Naive thymus-derived CD8-positive, alpha-beta T cell (primary cell): Measurements from ENCODE around the gene ARHGAP27. TPM values are rescaled to one million over a fixed set of nuclear protein-coding genes. Genes with fewer than 3 reads are reported as not detected.
A peak's percentile ranks its signal among the peaks of the same experiment; 100 is the strongest.
"Not testable (repeated sequence)": the region's sequence is repeated elsewhere in the genome, so short reads cannot be mapped to it uniquely, and the experiment has no call there.

ENCODE experiments used
- ATAC-seq, 2 donors: fragments of 150-1000 bp; cut with Tn5 transposase in 1 of 2; sonication (Bioruptor Pico), chemical (Tn5 transposase) in 1 of 2; 1 replicate in 1 of 2; 2 replicates in 1 of 2; pipeline ENCODE4 v1.10.0; 2021; ENCODE audit warnings: mild to moderate bottlenecking in 2 of 2, moderate library complexity in 2 of 2
- POLR2A ChIA-PET: fragments of 350-600 bp; sonication (Branson Sonifier 250); formaldehyde crosslinking; loops from one replicate; lab custom pipeline; 2021; ENCODE audit warnings: antibody characterized with exemption; lab: Charles Lee
- DNase-seq, 10 donors: peaks; one replicate each; pipeline versions ENCODE4 v3.0.0 to v3.0.0-alpha.2; 2020 to 2022
- H3K27ac Mint-ChIP-seq, 10 donors: one replicate each; pipeline ENCODE4 v1.8.0; 2020 to 2022; ENCODE audit warnings: mild to moderate bottlenecking in 10 of 10, mixed read lengths in 10 of 10, moderate library complexity in 4 of 10, inconsistent platforms in 1 of 10
- H3K27me3 Mint-ChIP-seq, 5 donors: one replicate each; pipeline ENCODE4 v1.8.0; 2021 to 2022; ENCODE audit warnings: mixed read lengths in 5 of 5
- H3K36me3 Mint-ChIP-seq, 3 donors: one replicate each; pipeline ENCODE4 v1.8.0; 2020 to 2022; ENCODE audit warnings: mixed read lengths in 3 of 3, mild to moderate bottlenecking in 2 of 3, inconsistent platforms in 1 of 3
- H3K4me1 Mint-ChIP-seq, 4 donors: one replicate each; pipeline ENCODE4 v1.8.0; 2021 to 2022; ENCODE audit warnings: mixed read lengths in 4 of 4
- H3K4me3 Mint-ChIP-seq, 10 donors: one replicate each; pipeline ENCODE4 v1.8.0; 2020 to 2022; ENCODE audit warnings: mild to moderate bottlenecking in 10 of 10, mixed read lengths in 10 of 10, moderate library complexity in 6 of 10, inconsistent platforms in 1 of 10
- H3K9me3 Mint-ChIP-seq, 9 donors: one replicate each; pipeline ENCODE4 v1.8.0; 2020 to 2022; ENCODE audit warnings: mixed read lengths in 9 of 9, mild to moderate bottlenecking in 3 of 9, inconsistent platforms in 1 of 9, moderate library complexity in 1 of 9
- polyA plus RNA-seq, 3 donors: library from polyadenylated mRNA; unstranded; fragments of 300-500 nt; fragmentation: Illumina TruSeq; gene quantifications; one replicate each; pipeline ENCODE4 v1.2.3, GENCODE V29; 2021
- total RNA-seq, 8 experiments: library from RNA in 2 of 8; stranded (reverse) in 2 of 8; gene quantifications; one replicate each; pipeline ENCODE4 v1.2.3 and lab custom pipeline; 2021 to 2026

Gene ARHGAP27
- total and polyA plus RNA-seq, 5 experiments from 2014 or later: 17.3 to 102 (median 31.1) TPM

- H3K27ac Mint-ChIP-seq: no peak overlapping the region
- peaks cover 2 to 6% (median 3%) of the 10 kb centered on the region in 4 donors for H3K4me1 Mint-ChIP-seq
- ATAC-seq (no peak), DNase-seq (no peak)
- H3K9me3 Mint-ChIP-seq: peaks cover 0 to 3% (median 0%) of the 10 kb centered on the region in 9 donors
- H3K36me3 Mint-ChIP-seq: no peaks in the 10 kb centered on the region
- peaks cover 2 to 21% (median 14%) of the 10 kb centered on the region in 5 donors for H3K27me3 Mint-ChIP-seq
- POLR2A ChIA-PET: interaction anchor here (0.6 to 1.2 kb wide), 2 partner anchors 40 to 150 kb away, joined by 3 to 5 read pairs; no protein-coding TSS in a partner anchor
- H3K4me3 Mint-ChIP-seq: no peak overlapping the region
Observed at GRCh38 chr17:45357364-45357997, 75.2 kb downstream of the ARHGAP27 start.

GRCh38 chr17:45355087-45355486 lies 77.6 kb downstream of the ARHGAP27 start:
- Mint-ChIP-seq H3K4me3 (no peak overlapping the region), H3K4me1 (peaks cover 0 to 6% (median 3%) of the 10 kb centered on the region in 4 donors), H3K27ac (no peak overlapping the region), H3K36me3 (no peaks in the 10 kb centered on the region), H3K9me3 (peaks cover 0 to 14% (median 6%) of the 10 kb centered on the region in 9 donors), H3K27me3 (peaks cover 0 to 8% (median 0%) of the 10 kb centered on the region in 5 donors)
- POLR2A ChIA-PET: no interaction called here
- no peak for DNase-seq
- no peak for ATAC-seq

- H3K4me3 Mint-ChIP-seq: no peak overlapping the region
- POLR2A ChIA-PET: no interaction called here
- ATAC-seq: no peak
- no peak for DNase-seq
- no peaks in the 10 kb centered on the region for H3K36me3 Mint-ChIP-seq
- H3K9me3 Mint-ChIP-seq: peaks cover 0 to 14% (median 6%) of the 10 kb centered on the region in 9 donors
- peaks cover 0 to 6% (median 3%) of the 10 kb centered on the region in 4 donors for H3K4me1 Mint-ChIP-seq
- H3K27ac Mint-ChIP-seq: peak overlapping the region in 1 of 10 donors; percentile 35
- H3K27me3 Mint-ChIP-seq: peaks cover 0 to 6% (median 0%) of the 10 kb centered on the region in 5 donors
Observed at GRCh38 chr17:45353043-45353442, 79.6 kb downstream of the ARHGAP27 start.

- H3K36me3 Mint-ChIP-seq: no peaks in the 10 kb centered on the region
- no peak overlapping the region for H3K4me3 Mint-ChIP-seq
- POLR2A ChIA-PET: no interaction called here
- peaks cover 0 to 6% (median 3%) of the 10 kb centered on the region in 4 donors for H3K4me1 Mint-ChIP-seq
- peaks cover 0 to 14% (median 6%) of the 10 kb centered on the region in 9 donors for H3K9me3 Mint-ChIP-seq
- ATAC-seq (no peak), DNase-seq (no peak)
- no peak overlapping the region for H3K27ac Mint-ChIP-seq
- H3K27me3 Mint-ChIP-seq: peaks cover 0 to 4% (median 0%) of the 10 kb centered on the region in 5 donors
Observed at GRCh38 chr17:45351831-45352230, 80.8 kb downstream of the ARHGAP27 start.

- H3K27me3 Mint-ChIP-seq: peaks cover 0 to 1% (median 0%) of the 10 kb centered on the region in 5 donors
- no peak overlapping the region for H3K27ac Mint-ChIP-seq
- peaks cover 0 to 7% (median under 1%) of the 10 kb centered on the region in 4 donors for H3K4me1 Mint-ChIP-seq
- peaks cover 0 to 14% (median 6%) of the 10 kb centered on the region in 9 donors for H3K9me3 Mint-ChIP-seq
- H3K36me3 Mint-ChIP-seq: no peaks in the 10 kb centered on the region
- H3K4me3 Mint-ChIP-seq: no peak overlapping the region
- POLR2A ChIA-PET: no interaction called here
- ATAC-seq (no peak), DNase-seq (no peak)
Observed at GRCh38 chr17:45347444-45347843, 85.2 kb downstream of the ARHGAP27 start.

GRCh38 chr17:45346216-45347015 lies 86.3 kb downstream of the ARHGAP27 start:
- POLR2A ChIA-PET: no interaction called here
- DNase-seq: no peak
- no peaks in the 10 kb centered on the region for H3K36me3 Mint-ChIP-seq
- H3K27ac Mint-ChIP-seq: no peak overlapping the region
- peaks cover 0 to 7% (median 2%) of the 10 kb centered on the region in 4 donors for H3K4me1 Mint-ChIP-seq
- no peak for ATAC-seq
- H3K9me3 Mint-ChIP-seq: peaks cover 0 to 6% (median under 1%) of the 10 kb centered on the region in 9 donors
- peaks cover 0 to 5% (median 0%) of the 10 kb centered on the region in 5 donors for H3K27me3 Mint-ChIP-seq
- H3K4me3 Mint-ChIP-seq: no peak overlapping the region

GRCh38 chr17:45345554-45346215 lies 87.0 kb downstream of the ARHGAP27 start:
- peaks cover 0 to 5% (median 0%) of the 10 kb centered on the region in 5 donors for H3K27me3 Mint-ChIP-seq
- H3K4me3 Mint-ChIP-seq: no peak overlapping the region
- no peaks in the 10 kb centered on the region for H3K36me3 Mint-ChIP-seq
- H3K9me3 Mint-ChIP-seq: no peaks in the 10 kb centered on the region
- POLR2A ChIA-PET: no interaction called here
- DNase-seq (no peak), ATAC-seq (no peak)
- peaks cover 0 to 7% (median 2%) of the 10 kb centered on the region in 4 donors for H3K4me1 Mint-ChIP-seq
- no peak overlapping the region for H3K27ac Mint-ChIP-seq

- Mint-ChIP-seq H3K4me3 (no peak overlapping the region), H3K27me3 (peaks cover 0 to 5% (median 0%) of the 10 kb centered on the region in 5 donors), H3K9me3 (no peaks in the 10 kb centered on the region), H3K4me1 (peaks cover 0 to 7% (median 2%) of the 10 kb centered on the region in 4 donors), H3K36me3 (no peaks in the 10 kb centered on the region), H3K27ac (no peak overlapping the region)
- DNase-seq (no peak), ATAC-seq (no peak)
- POLR2A ChIA-PET: no interaction called here
Observed at GRCh38 chr17:45345246-45345553, 87.5 kb downstream of the ARHGAP27 start.

- H3K36me3 Mint-ChIP-seq, POLR2A ChIA-PET, ATAC-seq, DNase-seq, H3K9me3 Mint-ChIP-seq, H3K27ac Mint-ChIP-seq, H3K27me3 Mint-ChIP-seq, H3K4me1 Mint-ChIP-seq, H3K4me3 Mint-ChIP-seq: not testable (repeated sequence)
Observed at GRCh38 chr17:45343967-45344664, 88.6 kb downstream of the ARHGAP27 start.

Other genes starting within 250 kb of the ARHGAP27 start
- gene FMNL1, start 211.0 kb downstream of the ARHGAP27 start, total RNA-seq: 100 to 1,000 TPM; 383 to 394 TPM
- 10 to 100 TPM; 18.0 to 35.5 (median 21.5) TPM for gene FMNL1, start 211.0 kb downstream of the ARHGAP27 start, polyA plus RNA-seq
- gene SPATA32, start 170.8 kb downstream of the ARHGAP27 start, total RNA-seq: under 1 TPM; 0.47 to 0.75 TPM
- under 1 TPM; 0.30 to 0.81 (median 0.44) TPM for gene SPATA32, start 170.8 kb downstream of the ARHGAP27 start, polyA plus RNA-seq
- gene MAP3K14, start 115.8 kb downstream of the ARHGAP27 start, total RNA-seq: 10 to 100 TPM; 37.6 to 37.8 TPM
- 1 to 10 TPM in 2 of 3 donors, under 1 TPM in 1; 0.73 to 7.2 (median 1.8) TPM for gene MAP3K14, start 115.8 kb downstream of the ARHGAP27 start, polyA plus RNA-seq
- gene PLEKHM1, start 57.9 kb upstream of the ARHGAP27 start, total RNA-seq: 10 to 100 TPM; 78.0 to 92.7 TPM
- 10 to 100 TPM; 12.4 to 14.7 (median 12.8) TPM for gene PLEKHM1, start 57.9 kb upstream of the ARHGAP27 start, polyA plus RNA-seq